ENCODE results near the gene RAB33B. TPM values are rescaled to one million over a fixed set of nuclear protein-coding genes. Genes with fewer than 3 reads are reported as not detected.
"Not testable (repeated sequence)": the region's sequence is repeated elsewhere in the genome, so short reads cannot be mapped to it uniquely, and the experiment has no call there.

The RAB33B gene
- total RNA-seq, 4 donors from 2014 or later, result 7.9 to 13.6 (median 12.0) TPM

DNA sequence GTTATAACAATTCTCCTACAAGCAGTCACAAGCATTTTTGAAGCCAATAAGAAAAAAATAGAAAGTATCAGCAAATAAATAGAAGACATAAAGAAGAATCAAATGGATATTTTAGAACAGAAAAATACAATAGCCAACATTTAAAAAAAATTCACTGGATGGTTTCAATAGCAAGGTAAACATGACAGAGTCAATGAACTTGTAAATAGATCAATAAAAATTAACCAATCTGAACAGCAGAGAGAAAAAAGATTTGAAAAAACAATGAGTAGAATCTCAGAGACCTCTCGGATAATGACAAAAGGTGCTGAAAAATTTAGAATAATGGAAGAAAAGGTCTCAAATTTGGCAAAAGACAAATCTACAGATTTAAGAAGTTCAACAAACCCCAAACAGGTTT lies 33.3 kb upstream of the RAB33B start:
- DNase-seq, result no peak
- Histone ChIP-seq H3K27ac (no peak overlapping the region), H3K9me3 (no peaks in the 10 kb centered on the region), H3K4me1 (no peaks in the 10 kb centered on the region), H3K36me3 (no peaks in the 10 kb centered on the region), H3K27me3 (no peaks in the 10 kb centered on the region), H3K4me3 (replicated peaks in 1 of 3) (no peak overlapping the region)
- WGBS, 2 donors, result 91 to 96% methylated on average over 1 of the region's 1 CpG
- no peak for TF ChIP-seq POLR2A (IDR thresholded peaks at IDR 0.05)
- TF ChIP-seq, protein P1, sequence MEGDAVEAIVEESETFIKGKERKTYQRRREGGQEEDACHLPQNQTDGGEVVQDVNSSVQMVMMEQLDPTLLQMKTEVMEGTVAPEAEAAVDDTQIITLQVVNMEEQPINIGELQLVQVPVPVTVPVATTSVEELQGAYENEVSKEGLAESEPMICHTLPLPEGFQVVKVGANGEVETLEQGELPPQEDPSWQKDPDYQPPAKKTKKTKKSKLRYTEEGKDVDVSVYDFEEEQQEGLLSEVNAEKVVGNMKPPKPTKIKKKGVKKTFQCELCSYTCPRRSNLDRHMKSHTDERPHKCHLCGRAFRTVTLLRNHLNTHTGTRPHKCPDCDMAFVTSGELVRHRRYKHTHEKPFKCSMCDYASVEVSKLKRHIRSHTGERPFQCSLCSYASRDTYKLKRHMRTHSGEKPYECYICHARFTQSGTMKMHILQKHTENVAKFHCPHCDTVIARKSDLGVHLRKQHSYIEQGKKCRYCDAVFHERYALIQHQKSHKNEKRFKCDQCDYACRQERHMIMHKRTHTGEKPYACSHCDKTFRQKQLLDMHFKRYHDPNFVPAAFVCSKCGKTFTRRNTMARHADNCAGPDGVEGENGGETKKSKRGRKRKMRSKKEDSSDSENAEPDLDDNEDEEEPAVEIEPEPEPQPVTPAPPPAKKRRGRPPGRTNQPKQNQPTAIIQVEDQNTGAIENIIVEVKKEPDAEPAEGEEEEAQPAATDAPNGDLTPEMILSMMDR (IDR thresholded peaks at IDR 0.05), result no peak
- intact Hi-C loops (cut with DNase I), result no loop called here

- DNase-seq, result no peak
- TF ChIP-seq, protein P1 (IDR thresholded peaks at IDR 0.05), result no peak
- no peak for TF ChIP-seq POLR2A (IDR thresholded peaks at IDR 0.05)
- no peaks in the 10 kb centered on the region for H3K9me3 ChIP-seq
- no peaks in the 10 kb centered on the region for H3K27me3 ChIP-seq
- H3K27ac ChIP-seq, result no peak overlapping the region
- intact Hi-C loops (cut with DNase I), result no loop called here
- H3K36me3 ChIP-seq, result no peaks in the 10 kb centered on the region
- H3K4me3 ChIP-seq (replicated peaks in 1 of 3), result no peak overlapping the region
- no peaks in the 10 kb centered on the region for H3K4me1 ChIP-seq
- 95 to 97% methylated on average over 21 to 23 of the region's 23 CpGs for WGBS, 2 donors
Measured at GRCh38 chr4:139436122-139436521, 17.8 kb upstream of the RAB33B start.

DNA sequence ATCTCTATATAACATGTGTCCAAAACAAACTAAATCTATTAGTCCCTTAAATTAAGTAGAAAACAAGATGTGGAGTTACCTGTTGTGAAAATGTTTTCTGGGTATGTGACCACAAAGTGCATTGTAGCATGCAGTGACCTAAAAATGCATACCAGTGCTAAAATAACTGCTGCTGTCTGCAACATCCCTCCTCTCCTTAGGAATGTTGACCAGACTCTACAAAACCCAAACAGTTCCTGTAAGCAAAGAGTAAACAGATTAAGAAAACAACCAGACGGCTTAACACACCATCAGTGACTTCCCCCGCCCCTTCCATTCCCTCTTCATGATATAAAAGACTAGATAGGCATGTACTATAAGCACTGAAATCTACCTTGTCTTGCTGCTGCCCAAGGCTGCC lies 15.8 kb upstream of the RAB33B start:
- H3K4me1 ChIP-seq, result no peaks in the 10 kb centered on the region
- DNase-seq, result no peak
- WGBS, 2 donors, result 74 to 82% methylated on average over 2 of the region's 2 CpGs

GRCh38 chr4:139441029-139441428 lies 12.9 kb upstream of the RAB33B start:
- H3K9me3 ChIP-seq, result no peaks in the 10 kb centered on the region
- H3K4me3 ChIP-seq (replicated peaks in 1 of 3), result no peak overlapping the region
- H3K36me3 ChIP-seq, result no peaks in the 10 kb centered on the region
- no peaks in the 10 kb centered on the region for H3K4me1 ChIP-seq
- no peak for DNase-seq
- intact Hi-C loops (cut with DNase I), result no loop called here
- H3K27ac ChIP-seq, result no peak overlapping the region
- TF ChIP-seq, protein P1 (IDR thresholded peaks at IDR 0.05), result no peak
- no peak for TF ChIP-seq POLR2A (IDR thresholded peaks at IDR 0.05)
- no peaks in the 10 kb centered on the region for H3K27me3 ChIP-seq
- 92% methylated on average over 4 of the region's 4 CpGs for WGBS, 2 donors

More for the DNA sequence above, 15.8 kb upstream of the RAB33B start:
- no peaks in the 10 kb centered on the region for H3K9me3 ChIP-seq
- no peak overlapping the region for H3K27ac ChIP-seq
- no peak for TF ChIP-seq POLR2A (IDR thresholded peaks at IDR 0.05)
- TF ChIP-seq, protein P1 (IDR thresholded peaks at IDR 0.05), result no peak
- no peak overlapping the region for H3K4me3 ChIP-seq (replicated peaks in 1 of 3)
- intact Hi-C loops (cut with DNase I), result no loop called here
- no peaks in the 10 kb centered on the region for H3K27me3 ChIP-seq
- no peaks in the 10 kb centered on the region for H3K36me3 ChIP-seq

GRCh38 chr4:139443661-139444060 lies 10.3 kb upstream of the RAB33B start:
- intact Hi-C loops (cut with DNase I), result no loop called here
- Histone ChIP-seq H3K27me3 (no peaks in the 10 kb centered on the region), H3K9me3 (no peaks in the 10 kb centered on the region), H3K4me3 (replicated peaks in 1 of 3) (no peak overlapping the region), H3K4me1 (no peaks in the 10 kb centered on the region), H3K27ac (no peak overlapping the region), H3K36me3 (no peaks in the 10 kb centered on the region)
- TF ChIP-seq, protein P1 (IDR thresholded peaks at IDR 0.05), result no peak
- no peak for TF ChIP-seq POLR2A (IDR thresholded peaks at IDR 0.05)
- no peak for DNase-seq
- WGBS, 2 donors, result 92 to 95% methylated on average over 7 of the region's 7 CpGs

- not testable (repeated sequence) for H3K9me3 ChIP-seq
Measured at GRCh38 chr4:139444881-139445280, 9.0 kb upstream of the RAB33B start.

GRCh38 chr4:139447078-139447477 lies 6.8 kb upstream of the RAB33B start:
- H3K9me3 ChIP-seq; H3K27me3 ChIP-seq; H3K27ac ChIP-seq; H3K4me1 ChIP-seq; H3K36me3 ChIP-seq; DNase-seq; intact Hi-C loops (cut with DNase I); H3K4me3 ChIP-seq (replicated peaks in 1 of 3): not testable (repeated sequence)
- WGBS, 2 donors, result 93% methylated on average over 4 of the region's 4 CpGs

More at GRCh38 chr4:139444881-139445280, 9.0 kb upstream of the RAB33B start:
- H3K27ac ChIP-seq; H3K4me3 ChIP-seq (replicated peaks in 1 of 3); H3K27me3 ChIP-seq; H3K4me1 ChIP-seq; intact Hi-C loops (cut with DNase I); H3K36me3 ChIP-seq; DNase-seq: not testable (repeated sequence)
- WGBS, 2 donors, result 85 to 100% methylated on average over 3 of the region's 3 CpGs
